PC-3 (cell line): ENCODE data around the gene ZNF385C. TPM values are rescaled to one million over a fixed set of nuclear protein-coding genes. Genes with fewer than 3 reads are reported as not detected.

Experiments used
- ATAC-seq: fragments of 200-7000 bp; cut with Tn5 transposase; 2 replicates; pipeline ENCODE4 v1.9.1; 2020; ENCODE audit warnings: mild to moderate bottlenecking, moderate library complexity
- BruUV-seq: library from RNA; stranded (reverse); fragments of 400-500 nt; replicated peaks from 2 replicates; lab custom pipeline; 2021; lab: Mats Ljungman, UMichigan
- CTCF ChIA-PET: fragments of 300-600 bp; sonication (Branson Sonifier 250); formaldehyde crosslinking; loops from one replicate; lab custom pipeline; 2022; ENCODE audit warnings: antibody characterized with exemption; lab: Charles Lee
- POLR2A ChIA-PET: fragments of 300-600 bp; sonication (Branson Sonifier 250); formaldehyde crosslinking; loops from one replicate; lab custom pipeline; 2022; ENCODE audit warnings: antibody characterized with exemption; ENCODE audit not compliant: unreplicated experiment; lab: Charles Lee
- DNase-seq: peaks from one replicate; pipeline ENCODE4 v3.0.0-alpha.2; 2015
- H2AFZ ChIP-seq: fragments of 300-600 bp; sonication (generic); 2 replicates; pipeline ENCODE4 v1.6.0; 2016; ENCODE audit warnings: antibody characterized with exemption, low read length
- H3F3A ChIP-seq: fragments of 300-600 bp; sonication (generic); one replicate; pipeline ENCODE4 v1.6.0; 2017; ENCODE audit warnings: antibody characterized with exemption, low read length, control low read depth, mild to moderate bottlenecking; ENCODE audit not compliant: unreplicated experiment
- H3K27ac ChIP-seq: fragments of 300-600 bp; sonication (generic); 2 replicates; pipeline ENCODE4 v1.5.1; 2016; ENCODE audit warnings: mild to moderate bottlenecking, low read length
- H3K27me3 ChIP-seq: fragments of 300-600 bp; sonication (generic); 2 replicates; pipeline ENCODE4 v1.6.1; 2016; ENCODE audit warnings: low read length, mixed read lengths
- H3K36me3 ChIP-seq: fragments of 300-600 bp; sonication (generic); 2 replicates; pipeline ENCODE4 v1.6.1; 2016; ENCODE audit warnings: low read depth, mixed run types, low read length, mixed read lengths
- H3K4me1 ChIP-seq: fragments of 300-600 bp; sonication (generic); 2 replicates; pipeline ENCODE4 v1.5.1; 2016; ENCODE audit warnings: low read length; ENCODE audit not compliant: insufficient read depth
- H3K4me2 ChIP-seq: fragments of 300-600 bp; sonication (generic); 2 replicates; pipeline ENCODE4 v1.6.0; 2016; ENCODE audit warnings: low read length
- H3K4me3 ChIP-seq: fragments of 300-600 bp; sonication (generic); 2 replicates; pipeline ENCODE4 v1.5.1; 2016; ENCODE audit warnings: mild to moderate bottlenecking, low read length, mixed read lengths
- H3K79me2 ChIP-seq: fragments of 300-600 bp; sonication (generic); 2 replicates; pipeline ENCODE4 v1.6.1; 2017; ENCODE audit warnings: low read length, mixed read lengths
- H3K9ac ChIP-seq: fragments of 300-600 bp; sonication (generic); 2 replicates; pipeline ENCODE4 v1.6.0; 2016; ENCODE audit warnings: mild to moderate bottlenecking, low read length
- H3K9me2 ChIP-seq: fragments of 300-600 bp; sonication (generic); replicated peaks from 2 replicates; pipeline ENCODE4 v1.6.1; 2016; ENCODE audit warnings: mixed run types, low read length, mixed read lengths
- H3K9me3 ChIP-seq: fragments of 300-600 bp; sonication (generic); 2 replicates; pipeline ENCODE4 v1.6.1; 2016; ENCODE audit warnings: low read length, mixed read lengths
- H4K20me1 ChIP-seq: fragments of 300-600 bp; sonication (generic); 2 replicates; pipeline ENCODE4 v1.6.1; 2016; ENCODE audit warnings: low read length, mixed read lengths
- CTCF ChIP-seq: fragments of 300-600 bp; sonication (generic); conservative IDR thresholded peaks from 2 replicates; pipeline ENCODE4 v1.5.1; 2017; ENCODE audit warnings: antibody characterized with exemption, low read depth, mild to moderate bottlenecking, low read length
- EZH2 ChIP-seq: fragments of 300-600 bp; sonication (generic); IDR thresholded peaks from one replicate; pipeline ENCODE4 v1.6.1; 2017; ENCODE audit warnings: antibody characterized with exemption, mild to moderate bottlenecking, low read length; ENCODE audit not compliant: unreplicated experiment
- EZH2phosphoT487 ChIP-seq: fragments of 300-600 bp; sonication (generic); IDR thresholded peaks from 2 replicates; pipeline ENCODE4 v1.6.1; 2018; ENCODE audit warnings: mild to moderate bottlenecking, antibody characterized with exemption, low read length, borderline replicate concordance
- intact Hi-C: fragments of 100-400 bp; cut with micrococcal nuclease; formaldehyde crosslinking; loops from 2 replicates; pipeline ENCODE4 v1.9.0; 2023
- total RNA-seq: library from RNA; depleted of rRNA; stranded (reverse); fragments of >200 nt; gene quantifications from 2 replicates; pipeline ENCODE4 v1.2.3, GENCODE V29; 2014

ZNF385C gene
- total RNA-seq, 1 experiment from 2014 or later: 0.04 TPM

GRCh38 chr17:42120161-42120769 is 22.0 kb upstream of the ZNF385C start:
- no peaks in the 10 kb centered on the region for H3K9me2 ChIP-seq
- no peak overlapping the region for H3K27ac ChIP-seq
- no peaks in the 10 kb centered on the region for H3K36me3 ChIP-seq
- ATAC-seq: no peak
- H4K20me1 ChIP-seq: no peaks in the 10 kb centered on the region
- no peaks in the 10 kb centered on the region for H3K9me3 ChIP-seq
- no TSS peak for BruUV-seq
- H3F3A ChIP-seq: no peaks in the 10 kb centered on the region
- no peaks in the 10 kb centered on the region for H3K79me2 ChIP-seq
- no peaks in the 10 kb centered on the region for H3K27me3 ChIP-seq
- CTCF ChIA-PET: no interaction called here
- H3K4me1 ChIP-seq: no peaks in the 10 kb centered on the region
- no peak for TF ChIP-seq CTCF
- TF ChIP-seq EZH2: no peak
- no peak for TF ChIP-seq EZH2phosphoT487
- H3K4me3 ChIP-seq: no peak overlapping the region
- no peak for DNase-seq
- POLR2A ChIA-PET: no interaction called here
- no peak overlapping the region for H3K9ac ChIP-seq
- no peak overlapping the region for H3K4me2 ChIP-seq
- intact Hi-C loops: no loop called here
- no peak overlapping the region for H2AFZ ChIP-seq

- POLR2A ChIA-PET: no interaction called here
- no peak for TF ChIP-seq EZH2
- TF ChIP-seq CTCF: no peak
- TF ChIP-seq EZH2phosphoT487: no peak
- Histone ChIP-seq H3K27me3 (no peaks in the 10 kb centered on the region), H3K4me2 (no peak overlapping the region), H3F3A (no peaks in the 10 kb centered on the region), H3K27ac (no peak overlapping the region), H3K9me3 (no peaks in the 10 kb centered on the region), H4K20me1 (no peaks in the 10 kb centered on the region), H3K4me1 (no peaks in the 10 kb centered on the region), H3K9me2 (no peaks in the 10 kb centered on the region), H3K9ac (no peak overlapping the region), H2AFZ (no peak overlapping the region), H3K36me3 (no peaks in the 10 kb centered on the region), H3K4me3 (no peak overlapping the region), H3K79me2 (no peaks in the 10 kb centered on the region)
- ATAC-seq: no peak
- BruUV-seq: no TSS peak
- DNase-seq: no peak
- CTCF ChIA-PET: no interaction called here
- intact Hi-C loops: no loop called here
These were observed 21.0 kb upstream of the ZNF385C start for GRCh38 chr17:42119301-42119700.

GRCh38 chr17:42118545-42118944 is 20.3 kb upstream of the ZNF385C start:
- CTCF ChIA-PET: no interaction called here
- no peak for ATAC-seq

More at GRCh38 chr17:42118545-42118944, 20.3 kb upstream of the ZNF385C start:
- intact Hi-C loops: no loop called here
- no peak overlapping the region for H3K4me3 ChIP-seq
- no peak overlapping the region for H3K9ac ChIP-seq
- no peaks in the 10 kb centered on the region for H3K9me2 ChIP-seq
- TF ChIP-seq EZH2phosphoT487: no peak
- TF ChIP-seq EZH2: no peak
- TF ChIP-seq CTCF: no peak
- no peak overlapping the region for H3K27ac ChIP-seq
- no TSS peak for BruUV-seq
- H3K27me3 ChIP-seq: no peaks in the 10 kb centered on the region
- no peak overlapping the region for H3K4me2 ChIP-seq
- H3K4me1 ChIP-seq: no peaks in the 10 kb centered on the region
- no peaks in the 10 kb centered on the region for H3K9me3 ChIP-seq
- no peaks in the 10 kb centered on the region for H3K79me2 ChIP-seq
- no peaks in the 10 kb centered on the region for H4K20me1 ChIP-seq
- DNase-seq: no peak
- H3F3A ChIP-seq: no peaks in the 10 kb centered on the region
- no peaks in the 10 kb centered on the region for H3K36me3 ChIP-seq
- POLR2A ChIA-PET: no interaction called here
- H2AFZ ChIP-seq: no peak overlapping the region
